K562 (cell line): ENCODE measurements around the gene COL1A2. TPM values are rescaled to one million over a fixed set of nuclear protein-coding genes. Genes with fewer than 3 reads are reported as not detected.

ENCODE experiments used
- ATAC-seq: fragments of 200-7000 bp; cut with Tn5 transposase; 3 replicates; pipeline ENCODE4 v1.9.1; 2020; ENCODE audit warnings: moderate library complexity
- BruUV-seq: library from RNA; stranded (reverse); fragments of 400-500 nt; replicated peaks from 2 replicates; lab custom pipeline; 2021; lab: Mats Ljungman, UMichigan
- CTCF ChIA-PET: fragments of 300-600 bp; formaldehyde crosslinking; extraction: SDS; loops from one replicate; lab custom pipeline; 2021; ENCODE audit warnings: low intra/inter-chr PET ratio; lab: Yijun Ruan, JAX
- POLR2A ChIA-PET: fragments of 300-600, 350-650 bp; sonication (Branson Sonifier 250); formaldehyde crosslinking; extraction: SDS; loops from one replicate; lab custom pipeline; 2021; ENCODE audit warnings: antibody characterized with exemption, inconsistent platforms; lab: Yijun Ruan, JAX
- DNase-seq, 4 experiments: peaks; one replicate each; pipeline versions ENCODE4 v3.0.0 to v3.0.0-alpha.2; 2011 to 2018; ENCODE audit warnings: low spot score in 3 of 4, mixed read lengths in 3 of 4; ENCODE audit errors: extremely low read depth in 1 of 4
- FAIRE-seq: peaks from 2 replicates; lab custom pipeline; 2011; peaks lifted over from hg19 to GRCh38; lab: Jason Lieb, UNC
- H2AFZ ChIP-seq: 2 replicates; pipeline ENCODE4 v1.6.0; 2011; ENCODE audit warnings: low read depth, low read length, control low read depth, inconsistent platforms
- H3K27ac ChIP-seq: fragments of 200-600 bp; 3 replicates; pipeline ENCODE4 v1.8.0; 2011; ENCODE audit warnings: low read depth, mild to moderate bottlenecking, control low read depth, inconsistent platforms, low read length, moderate library complexity, mixed read lengths; ENCODE audit errors: extremely low read depth
- H3K27me3 ChIP-seq, 2 experiments: fragments of 300-600 bp in 1 of 2; 2 replicates in 1 of 2; 3 replicates in 1 of 2; pipeline versions ENCODE4 v1.6.0 to v1.8.0; 2011; ENCODE audit warnings: inconsistent platforms in 2 of 2, low read length in 2 of 2, mild to moderate bottlenecking in 1 of 2, mixed read lengths in 1 of 2, moderate library complexity in 1 of 2; ENCODE audit not compliant: control insufficient read depth in 2 of 2, insufficient read depth in 2 of 2
- H3K36me3 ChIP-seq: fragments of 300-600 bp; 3 replicates; pipeline ENCODE4 v1.8.0; 2011; ENCODE audit warnings: mild to moderate bottlenecking, low read length, inconsistent platforms; ENCODE audit not compliant: control insufficient read depth, insufficient read depth
- H3K4me1 ChIP-seq, 2 experiments: fragments of 200-600 bp in 1 of 2; replicated peaks in 1 of 2; 2 replicates in 1 of 2; 3 replicates in 1 of 2; pipeline versions ENCODE4 v1.5.1 to v1.8.0; 2011; ENCODE audit warnings: inconsistent platforms in 2 of 2, low read length in 2 of 2, mild to moderate bottlenecking in 1 of 2, mixed read lengths in 1 of 2, moderate library complexity in 1 of 2; ENCODE audit not compliant: control insufficient read depth in 2 of 2, insufficient read depth in 2 of 2
- H3K4me2 ChIP-seq: 2 replicates; pipeline ENCODE4 v1.6.1; 2011; ENCODE audit warnings: low read length, control low read depth, inconsistent platforms, mixed read lengths; ENCODE audit not compliant: insufficient read depth
- H3K4me3 ChIP-seq: fragments of 200-600 bp; sonication (generic), shearing (Covaris generic); 2 replicates; pipeline ENCODE4 v1.5.1; 2016; ENCODE audit warnings: control low read depth, inconsistent platforms
- H3K79me2 ChIP-seq: fragments of 200-600 bp; 3 replicates; pipeline ENCODE4 v1.8.0; 2011; ENCODE audit warnings: low read length, inconsistent platforms; ENCODE audit not compliant: control insufficient read depth, insufficient read depth
- H3K9ac ChIP-seq, 2 experiments: 2 replicates each; pipeline versions ENCODE4 v1.6.0 to v1.6.1; 2011; ENCODE audit warnings: low read depth in 2 of 2, low read length in 2 of 2, control low read depth in 1 of 2, inconsistent platforms in 1 of 2, mild to moderate bottlenecking in 1 of 2, mixed read lengths in 1 of 2; ENCODE audit not compliant: insufficient read depth in 1 of 2
- H3K9me1 ChIP-seq: one replicate; pipeline ENCODE4 v1.6.0; 2011; ENCODE audit warnings: inconsistent platforms, mild to moderate bottlenecking, low read length, moderate library complexity; ENCODE audit not compliant: control insufficient read depth, insufficient read depth
- H3K9me3 ChIP-seq: replicated peaks from 2 replicates; pipeline ENCODE4 v1.5.1; 2011; ENCODE audit warnings: low read depth, low read length, inconsistent platforms; ENCODE audit not compliant: control insufficient read depth, insufficient read depth
- H4K20me1 ChIP-seq: replicated peaks from 2 replicates; pipeline ENCODE4 v1.6.1; 2011; ENCODE audit warnings: low read length, inconsistent platforms, mixed read lengths; ENCODE audit not compliant: control insufficient read depth, insufficient read depth
- CBFA2T2 ChIP-seq: fragments of 450-650 bp; conservative IDR thresholded peaks from 2 replicates; pipeline ENCODE4 v1.6.1; 2017; ENCODE audit warnings: mild to moderate bottlenecking
- GATAD2A ChIP-seq: fragments of 450-650 bp; IDR thresholded peaks from 2 replicates; pipeline ENCODE4 v1.6.1; 2017
- RAD21 ChIP-seq, 2 experiments: fragments of 250-450 bp in 1 of 2; fragments of 450-650 bp in 1 of 2; sonication (Bioruptor Pico) in 1 of 2; formaldehyde crosslinking in 1 of 2; IDR thresholded peaks in 1 of 2; conservative IDR thresholded peaks in 1 of 2; 2 replicates each; pipeline versions ENCODE4 v1.4.0 to v1.8.0; 2020 to 2022; ENCODE audit warnings: mild to moderate bottlenecking in 2 of 2, moderate library complexity in 1 of 2
- SMC3 ChIP-seq: conservative IDR thresholded peaks from 2 replicates; pipeline ENCODE4 v1.6.1; 2011; ENCODE audit warnings: low read depth, low read length, improper control_type of control experiment; ENCODE audit not compliant: insufficient read depth
- WGBS: fragments of 100-300 bp; shearing (Covaris generic); methylation state at CpG from one replicate; pipeline ENCODE4 v1.1.6; 2016; ENCODE audit warnings: low coverage, mixed read lengths; ENCODE audit not compliant: insufficient coverage; ENCODE audit errors: missing lambda C conversion rate; 5-methylcytosine and 5-hydroxymethylcytosine counted together
- in situ Hi-C: fragments of 300-500 bp; cut with MboI; formaldehyde crosslinking; loops from 4 replicates; pipeline ENCODE4 v1.15.0; 2018; ENCODE audit warnings: inconsistent platforms, mixed read lengths
- intact Hi-C: fragments of 100-400 bp; cut with micrococcal nuclease; formaldehyde crosslinking; loops from 2 replicates; pipeline ENCODE4 v1.14.2; 2022
- polyA plus RNA-seq, 8 experiments: library from polyadenylated mRNA; depleted of rRNA in 4 of 8; stranded (reverse) in 5 of 8; unstranded in 3 of 8; fragments of >200 nt; fragmentation: Nextera tagmentation in 2 of 8; fragmentation: Illumina TruSeq in 1 of 8; extraction: Ambion mirVana in 2 of 8; extraction: Trizol in 1 of 8; gene quantifications; 2 replicates each; pipeline versions ENCODE4 v1.2.1 to v1.2.3, GENCODE V29; 2011 to 2014; ENCODE audit warnings: inconsistent platforms in 1 of 8, missing spikeins in 1 of 8
- total RNA-seq, 7 experiments: library from RNA; depleted of rRNA in 6 of 7; stranded (reverse); fragments of >200 nt in 6 of 7; fragmentation: Illumina TruSeq in 2 of 7; extraction: Trizol in 2 of 7; gene quantifications; 2 replicates each; pipeline versions ENCODE4 v1.2.1 to v1.2.3, GENCODE V29; 2011 to 2021; ENCODE audit warnings: low replicate concordance in 1 of 7
- TF ChIP-seq, protein P1 (sequence below), 3 experiments: IDR thresholded peaks in 2 of 3; conservative IDR thresholded peaks in 1 of 3; 2 replicates each; pipeline ENCODE4 v1.5.1; 2011 to 2012; ENCODE audit warnings: low read length in 3 of 3, mild to moderate bottlenecking in 3 of 3, control low read depth in 2 of 3, improper control_type of control experiment in 1 of 3, inconsistent platforms in 1 of 3, low read depth in 1 of 3, mixed read lengths in 1 of 3, moderate library complexity in 1 of 3; ENCODE audit not compliant: insufficient read depth in 2 of 3
- TF ChIP-seq, protein P2 (sequence below): IDR thresholded peaks from 2 replicates; pipeline ENCODE4 v1.6.1; 2011; ENCODE audit warnings: borderline replicate concordance, low read depth, mild to moderate bottlenecking, moderate library complexity, low read length; ENCODE audit not compliant: insufficient read depth, poor library complexity, severe bottlenecking

COL1A2 gene
- total and polyA plus RNA-seq, 9 of the 15 experiments (the other 6 are each of a cell fraction or from before 2014, with no cell fraction given), result 0.94 to 11.6 (median 1.7) TPM

DNA sequence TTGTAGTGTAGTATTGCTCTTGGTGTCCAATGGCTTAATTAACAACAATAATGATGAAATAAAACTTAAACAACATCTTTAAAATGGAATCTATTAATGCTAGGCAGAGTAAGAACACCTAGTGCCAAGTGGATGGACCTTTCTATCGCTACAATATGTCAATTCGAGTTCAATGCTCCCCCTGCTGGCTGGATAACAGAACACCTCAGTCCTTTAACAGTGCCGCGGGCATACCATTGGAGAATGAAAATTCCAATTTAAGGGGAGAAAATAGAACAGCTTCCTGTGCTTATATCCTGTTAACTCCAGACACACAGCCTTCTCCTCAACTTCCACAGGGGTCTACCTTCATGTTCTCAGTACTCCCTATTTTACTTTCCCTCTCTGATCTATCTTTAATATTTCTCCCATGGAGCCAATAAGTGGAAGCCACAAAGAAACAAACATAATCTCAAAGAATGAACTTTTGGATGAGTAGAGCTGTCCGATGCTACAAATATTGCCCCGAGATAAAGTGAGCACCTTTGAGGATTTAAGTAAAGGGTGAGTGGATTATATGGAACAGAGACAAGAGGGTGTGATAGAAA, 41.4 kb downstream of the COL1A2 start:
- no peaks in the 10 kb centered on the region for H3K36me3 ChIP-seq
- no peak overlapping the region for H3K4me3 ChIP-seq
- ChIA-PET CTCF (interaction anchor here (0.6 to 1.1 kb wide), 3 partner anchors 146 to 1258 kb away, joined by 3 to 5 read pairs (median 4); no protein-coding TSS in a partner anchor), POLR2A (no interaction called here)
- no peak overlapping the region for H3K9ac ChIP-seq
- no peaks in the 10 kb centered on the region for H3K4me1 ChIP-seq
- H2AFZ ChIP-seq, result peak overlapping the region; percentile 3; the same call in 1 of the 2 replicates
- ATAC-seq, result peak; percentile 99
- FAIRE-seq, result peak; percentile 95
- no peaks in the 10 kb centered on the region for H3K9me3 ChIP-seq
- WGBS, result 2% methylated on average over 6 of the region's 6 CpGs
- H4K20me1 ChIP-seq, result no peaks in the 10 kb centered on the region
- BruUV-seq, result no TSS peak
- H3K4me2 ChIP-seq, result no peak overlapping the region
- peak; percentile 66 to 82 (median 72) for DNase-seq
- no peak overlapping the region for H3K27ac ChIP-seq
- H3K27me3 ChIP-seq, result no peaks in the 10 kb centered on the region
- in situ Hi-C loops (loop anchor here (25.0 kb wide), 1 partner anchor 1051 kb away; the partner anchor contains the start of gene ASB4), intact Hi-C loops (loop anchor here (1.0 kb wide), 1 partner anchor 147 kb away; no protein-coding TSS in a partner anchor)
- no peaks in the 10 kb centered on the region for H3K79me2 ChIP-seq
- H3K9me1 ChIP-seq, result no peaks in the 10 kb centered on the region
- peak; percentile 48 to 67 for TF ChIP-seq RAD21 (CRISPR knock-in tag; conservative IDR thresholded peaks at IDR 0.05 in 1 of 2, IDR thresholded peaks at IDR 0.05 in 1 of 2)
- TF ChIP-seq SMC3, result peak; percentile 70
- TF ChIP-seq, protein P1, sequence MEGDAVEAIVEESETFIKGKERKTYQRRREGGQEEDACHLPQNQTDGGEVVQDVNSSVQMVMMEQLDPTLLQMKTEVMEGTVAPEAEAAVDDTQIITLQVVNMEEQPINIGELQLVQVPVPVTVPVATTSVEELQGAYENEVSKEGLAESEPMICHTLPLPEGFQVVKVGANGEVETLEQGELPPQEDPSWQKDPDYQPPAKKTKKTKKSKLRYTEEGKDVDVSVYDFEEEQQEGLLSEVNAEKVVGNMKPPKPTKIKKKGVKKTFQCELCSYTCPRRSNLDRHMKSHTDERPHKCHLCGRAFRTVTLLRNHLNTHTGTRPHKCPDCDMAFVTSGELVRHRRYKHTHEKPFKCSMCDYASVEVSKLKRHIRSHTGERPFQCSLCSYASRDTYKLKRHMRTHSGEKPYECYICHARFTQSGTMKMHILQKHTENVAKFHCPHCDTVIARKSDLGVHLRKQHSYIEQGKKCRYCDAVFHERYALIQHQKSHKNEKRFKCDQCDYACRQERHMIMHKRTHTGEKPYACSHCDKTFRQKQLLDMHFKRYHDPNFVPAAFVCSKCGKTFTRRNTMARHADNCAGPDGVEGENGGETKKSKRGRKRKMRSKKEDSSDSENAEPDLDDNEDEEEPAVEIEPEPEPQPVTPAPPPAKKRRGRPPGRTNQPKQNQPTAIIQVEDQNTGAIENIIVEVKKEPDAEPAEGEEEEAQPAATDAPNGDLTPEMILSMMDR (IDR thresholded peaks at IDR 0.05 in 2 of 3, conservative IDR thresholded peaks at IDR 0.05 in 1 of 3; ENCODE audit: insufficient read depth in 2 of 3, low read depth in 1 of 3, low read length in 3 of 3), result peak; percentile 68 to 85 (median 78)
- TF ChIP-seq, protein P2, sequence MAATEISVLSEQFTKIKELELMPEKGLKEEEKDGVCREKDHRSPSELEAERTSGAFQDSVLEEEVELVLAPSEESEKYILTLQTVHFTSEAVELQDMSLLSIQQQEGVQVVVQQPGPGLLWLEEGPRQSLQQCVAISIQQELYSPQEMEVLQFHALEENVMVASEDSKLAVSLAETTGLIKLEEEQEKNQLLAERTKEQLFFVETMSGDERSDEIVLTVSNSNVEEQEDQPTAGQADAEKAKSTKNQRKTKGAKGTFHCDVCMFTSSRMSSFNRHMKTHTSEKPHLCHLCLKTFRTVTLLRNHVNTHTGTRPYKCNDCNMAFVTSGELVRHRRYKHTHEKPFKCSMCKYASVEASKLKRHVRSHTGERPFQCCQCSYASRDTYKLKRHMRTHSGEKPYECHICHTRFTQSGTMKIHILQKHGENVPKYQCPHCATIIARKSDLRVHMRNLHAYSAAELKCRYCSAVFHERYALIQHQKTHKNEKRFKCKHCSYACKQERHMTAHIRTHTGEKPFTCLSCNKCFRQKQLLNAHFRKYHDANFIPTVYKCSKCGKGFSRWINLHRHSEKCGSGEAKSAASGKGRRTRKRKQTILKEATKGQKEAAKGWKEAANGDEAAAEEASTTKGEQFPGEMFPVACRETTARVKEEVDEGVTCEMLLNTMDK, result peak; percentile 31
- TF ChIP-seq CBFA2T2, result no peak
- TF ChIP-seq GATAD2A, result no peak
